Thymus (tissue), 11 donors: ENCODE measurements around the gene FAM193A. TPM values are rescaled to one million over a fixed set of nuclear protein-coding genes. Genes with fewer than 3 reads are reported as not detected.
"Not testable (repeated sequence)": the region's sequence is repeated elsewhere in the genome, so short reads cannot be mapped to it uniquely, and the experiment has no call there.

Source experiments
- DNase-seq, 9 donors: peaks; one replicate each; pipeline ENCODE4 v3.0.0-alpha.2; 2013; ENCODE audit warnings: low spot score in 9 of 9, low read depth in 6 of 9, missing footprints in 1 of 9
- H3K27ac ChIP-seq, 2 donors: one replicate each; pipeline ENCODE4 v1.5.1; 2013; ENCODE audit warnings: control low read depth in 1 of 2, low read depth in 1 of 2, low read length in 1 of 2, mild to moderate bottlenecking in 1 of 2, moderate library complexity in 1 of 2
- H3K27me3 ChIP-seq, 2 donors: one replicate each; pipeline ENCODE4 v1.5.1; 2013; ENCODE audit warnings: low read length in 1 of 2; ENCODE audit not compliant: control insufficient read depth in 2 of 2, insufficient read depth in 1 of 2
- H3K36me3 ChIP-seq, 2 donors: one replicate each; pipeline ENCODE4 v1.5.1; 2013; ENCODE audit warnings: low read length in 1 of 2, mild to moderate bottlenecking in 1 of 2, moderate library complexity in 1 of 2; ENCODE audit not compliant: control insufficient read depth in 2 of 2, insufficient read depth in 2 of 2
- H3K4me1 ChIP-seq, 2 donors: one replicate each; pipeline ENCODE4 v1.5.1; 2013; ENCODE audit warnings: low read length in 2 of 2; ENCODE audit not compliant: control insufficient read depth in 2 of 2, insufficient read depth in 2 of 2
- H3K4me3 ChIP-seq, 2 donors: one replicate each; pipeline ENCODE4 v1.5.1; 2013; ENCODE audit warnings: low read length in 2 of 2, control low read depth in 1 of 2, mild to moderate bottlenecking in 1 of 2
- H3K9me3 ChIP-seq, 2 donors: one replicate each; pipeline ENCODE4 v1.5.1; 2013; ENCODE audit warnings: low read length in 1 of 2, mild to moderate bottlenecking in 1 of 2; ENCODE audit not compliant: control insufficient read depth in 2 of 2, insufficient read depth in 1 of 2
- WGBS: extraction: QIAGEN DNeasy Blood & Tissue Kit; methylation state at CpG from one replicate; pipeline ENCODE4 v1.1.7; 2013; 5-methylcytosine and 5-hydroxymethylcytosine counted together
- polyA plus RNA-seq: library from polyadenylated mRNA; stranded (reverse); fragments of 200-250 nt; gene quantifications from one replicate; pipeline ENCODE4 v1.2.3, GENCODE V29; 2013
- total RNA-seq: library from RNA; stranded (reverse); fragments of 120-200 nt; gene quantifications from one replicate; pipeline ENCODE4 v1.2.4, GENCODE V29; 2013
- donor health status: healthy.

FAM193A gene
- total and polyA plus RNA-seq, 2 donors, result 9.0 to 13.8 TPM

GRCh38 chr4:2583092-2583491, 46.6 kb downstream of the FAM193A start:
- Histone ChIP-seq H3K27ac (no peak overlapping the region), H3K36me3 (no peaks in the 10 kb centered on the region), H3K9me3 (peaks cover 0 to 12% of the 10 kb centered on the region in 2 donors), H3K4me3 (no peak overlapping the region), H3K27me3 (no peaks in the 10 kb centered on the region), H3K4me1 (no peaks in the 10 kb centered on the region)
- no peak for DNase-seq
- WGBS, result 96% methylated on average over 4 of the region's 4 CpGs

GRCh38 chr4:2583517-2583916, 47.1 kb downstream of the FAM193A start:
- 85% methylated on average over 4 of the region's 4 CpGs for WGBS

GRCh38 chr4:2586502-2586901, 50.1 kb downstream of the FAM193A start:
- no peak for DNase-seq
- Histone ChIP-seq H3K4me1 (peaks cover 0 to 4% of the 10 kb centered on the region in 2 donors), H3K36me3 (no peaks in the 10 kb centered on the region), H3K4me3 (no peak overlapping the region), H3K9me3 (no peaks in the 10 kb centered on the region), H3K27me3 (no peaks in the 10 kb centered on the region), H3K27ac (no peak overlapping the region)
- 98% methylated on average over 5 of the region's 5 CpGs for WGBS

More at GRCh38 chr4:2583517-2583916, 47.1 kb downstream of the FAM193A start:
- Histone ChIP-seq H3K4me3 (no peak overlapping the region), H3K27ac (no peak overlapping the region), H3K4me1 (no peaks in the 10 kb centered on the region), H3K9me3 (peaks cover 0 to 12% of the 10 kb centered on the region in 2 donors), H3K27me3 (no peaks in the 10 kb centered on the region), H3K36me3 (no peaks in the 10 kb centered on the region)
- no peak for DNase-seq

- no peaks in the 10 kb centered on the region for H3K9me3 ChIP-seq
- H3K4me3 ChIP-seq, result no peak overlapping the region
- H3K36me3 ChIP-seq, result no peaks in the 10 kb centered on the region
- 89% methylated on average over 8 of the region's 8 CpGs for WGBS
- DNase-seq, result no peak
- H3K4me1 ChIP-seq, result peaks cover 0 to 4% of the 10 kb centered on the region in 2 donors
- H3K27ac ChIP-seq, result no peak overlapping the region
- H3K27me3 ChIP-seq, result no peaks in the 10 kb centered on the region
Measured at GRCh38 chr4:2587213-2587823, 50.9 kb downstream of the FAM193A start.

GRCh38 chr4:2588259-2588658, 51.8 kb downstream of the FAM193A start:
- Histone ChIP-seq H3K4me1 (peaks cover 0 to 4% of the 10 kb centered on the region in 2 donors), H3K27ac (no peak overlapping the region), H3K4me3 (no peak overlapping the region), H3K9me3 (no peaks in the 10 kb centered on the region), H3K27me3 (no peaks in the 10 kb centered on the region), H3K36me3 (no peaks in the 10 kb centered on the region)
- WGBS, result 96% methylated on average over 3 of the region's 3 CpGs
- DNase-seq, result no peak

GRCh38 chr4:2591189-2591588, 54.7 kb downstream of the FAM193A start:
- 31% methylated on average over 8 of the region's 8 CpGs for WGBS
- no peak for DNase-seq
- Histone ChIP-seq H3K4me1 (peaks cover 0 to 6% of the 10 kb centered on the region in 2 donors), H3K27ac (no peak overlapping the region), H3K9me3 (no peaks in the 10 kb centered on the region), H3K4me3 (no peak overlapping the region), H3K27me3 (no peaks in the 10 kb centered on the region), H3K36me3 (peaks cover 2 to 3% of the 10 kb centered on the region in 2 donors)

GRCh38 chr4:2592014-2592413, 55.6 kb downstream of the FAM193A start:
- H3K9me3 ChIP-seq, DNase-seq, H3K27ac ChIP-seq, H3K27me3 ChIP-seq, H3K4me1 ChIP-seq, H3K4me3 ChIP-seq: not testable (repeated sequence)
- H3K36me3 ChIP-seq, result peaks cover 7 to 12% of the 10 kb centered on the region in 2 donors
- 98% methylated on average over 12 of the region's 12 CpGs for WGBS

GRCh38 chr4:2592572-2592971, 56.1 kb downstream of the FAM193A start:
- Histone ChIP-seq H3K4me1 (peaks cover 0 to 6% of the 10 kb centered on the region in 2 donors), H3K36me3 (peaks cover 9 to 17% of the 10 kb centered on the region in 2 donors), H3K27ac (no peak overlapping the region), H3K27me3 (no peaks in the 10 kb centered on the region), H3K9me3 (no peaks in the 10 kb centered on the region), H3K4me3 (no peak overlapping the region)
- no peak for DNase-seq
- 94% methylated on average over 6 of the region's 6 CpGs for WGBS

- H3K27me3 ChIP-seq, result no peaks in the 10 kb centered on the region
- H3K9me3 ChIP-seq, result no peaks in the 10 kb centered on the region
- H3K36me3 ChIP-seq, result peaks cover 13 to 18% of the 10 kb centered on the region in 2 donors
- no peak overlapping the region for H3K4me3 ChIP-seq
- no peak for DNase-seq
- H3K27ac ChIP-seq, result no peak overlapping the region
- WGBS, result 79% methylated on average over 5 of the region's 5 CpGs
- H3K4me1 ChIP-seq, result peaks cover 0 to 6% of the 10 kb centered on the region in 2 donors
Measured at GRCh38 chr4:2593003-2593402, 56.6 kb downstream of the FAM193A start.
